HG03571 (cell line): ENCODE results near the gene TMEM236.

ENCODE experiments used
- ATAC-seq: cut with Tn5 transposase; IDR thresholded peaks from one replicate; pipeline ENCODE4 v1.9.1; 2021; ENCODE audit not compliant: unreplicated experiment

The TMEM236 gene

DNA sequence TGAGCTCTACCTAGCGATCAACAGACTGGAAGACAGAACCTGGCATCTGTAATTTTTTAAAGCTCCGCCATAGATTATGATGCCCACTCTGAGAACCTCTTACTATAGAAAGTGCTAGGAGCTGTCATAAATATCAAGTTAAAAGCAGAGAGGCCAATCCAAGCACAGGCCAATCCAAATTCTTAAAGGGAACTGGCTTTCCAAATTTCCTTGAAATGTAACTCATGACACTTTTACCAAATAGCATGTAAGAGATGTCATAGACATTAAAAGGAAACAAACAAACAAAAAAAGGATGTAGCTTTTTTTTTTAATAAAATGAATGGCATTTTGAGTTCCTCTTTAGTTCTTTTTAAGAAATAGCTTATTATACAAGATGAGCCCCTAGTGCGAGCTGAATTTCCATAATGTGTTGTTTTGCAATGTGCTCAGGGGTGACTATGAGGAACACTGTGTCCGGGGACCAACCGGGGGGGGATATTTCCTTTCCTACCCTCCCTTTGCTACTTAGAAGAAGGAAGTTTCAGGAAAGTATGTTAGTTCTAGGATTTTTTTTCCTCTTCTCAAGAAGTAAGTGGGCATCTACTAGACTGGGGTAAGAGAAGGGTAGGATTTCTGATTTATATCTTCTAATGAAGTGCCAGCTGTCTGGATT lies 33.4 kb downstream of the TMEM236 start:
- ATAC-seq, result no peak

DNA sequence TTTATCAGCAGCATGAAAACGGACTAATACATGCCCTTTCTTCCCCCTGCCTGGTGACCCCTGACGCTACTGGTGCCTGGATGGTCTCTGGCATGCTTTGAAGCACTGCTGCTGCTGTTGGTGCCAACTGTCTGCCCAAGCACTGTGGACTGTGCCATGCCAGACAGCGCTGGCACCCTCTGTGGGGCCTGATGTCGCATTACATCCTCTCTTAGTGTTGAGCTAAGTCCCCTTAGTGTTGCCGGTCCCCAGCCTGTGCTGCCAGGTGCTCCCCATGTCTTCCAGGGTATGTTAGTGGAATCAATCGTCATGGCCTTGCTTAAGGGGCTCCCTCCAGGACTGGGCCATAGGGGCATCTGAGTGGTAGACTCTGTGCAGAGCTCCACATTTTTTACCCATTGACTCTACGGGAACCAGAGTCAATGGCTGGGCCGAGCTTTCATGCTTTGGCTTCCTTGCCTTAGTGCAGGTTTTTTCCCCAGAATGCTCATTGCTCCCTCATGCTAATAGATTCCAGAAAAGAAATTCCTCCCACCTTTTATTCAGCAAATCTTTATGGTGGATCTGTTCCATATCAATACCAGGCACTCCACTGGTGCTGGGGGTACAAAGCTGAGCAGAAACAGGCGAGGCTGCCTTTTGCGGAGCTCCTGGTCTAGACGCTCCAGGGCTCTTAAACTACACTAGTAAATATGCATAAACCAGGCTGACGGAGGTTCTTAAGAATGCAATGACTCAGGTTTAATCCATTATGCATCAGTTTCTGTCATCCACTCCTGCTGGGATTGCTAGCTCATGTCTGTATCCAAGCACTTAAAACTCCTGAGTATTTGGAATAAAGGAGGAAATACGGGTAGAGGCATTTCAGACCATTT lies 35.3 kb downstream of the TMEM236 start:
- no peak for ATAC-seq

DNA sequence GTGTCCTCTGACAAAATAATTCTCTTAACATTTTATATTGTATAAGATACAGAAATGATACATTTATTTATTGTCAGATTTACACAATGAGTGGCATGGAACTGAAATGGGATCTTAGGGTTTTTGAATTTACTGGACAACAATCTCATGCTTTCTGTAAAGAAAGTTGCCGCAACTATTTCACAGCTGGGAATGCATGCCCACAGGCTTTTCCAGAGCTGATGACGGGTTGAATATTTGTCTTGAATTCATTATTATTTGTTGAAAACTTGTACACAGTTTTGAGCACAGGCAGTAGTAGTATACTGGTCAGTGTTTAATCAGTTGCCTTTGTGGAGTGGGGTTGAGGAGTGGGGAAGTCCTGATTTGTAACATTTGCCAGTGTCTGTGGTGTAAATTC lies 36.6 kb downstream of the TMEM236 start:
- no peak for ATAC-seq

DNA sequence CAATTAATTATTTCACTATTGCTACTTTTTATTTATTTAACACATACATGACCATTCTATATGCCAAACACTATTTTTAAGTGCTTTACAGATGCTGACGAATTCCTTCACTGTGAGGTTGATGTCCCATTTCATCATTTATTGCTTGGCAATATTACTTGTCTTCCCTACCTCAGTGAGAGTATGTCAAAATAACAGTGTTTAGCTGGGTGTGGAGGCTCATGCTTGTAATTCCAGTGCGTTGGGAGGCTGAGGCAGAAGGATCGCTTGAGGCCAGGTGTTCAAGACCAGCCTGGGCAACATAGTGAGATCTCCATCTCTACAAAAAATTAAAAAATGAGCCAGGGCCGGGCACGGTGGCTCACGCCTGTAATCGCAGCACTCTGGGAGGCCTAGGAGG lies 37.4 kb downstream of the TMEM236 start:
- ATAC-seq, result no peak

DNA sequence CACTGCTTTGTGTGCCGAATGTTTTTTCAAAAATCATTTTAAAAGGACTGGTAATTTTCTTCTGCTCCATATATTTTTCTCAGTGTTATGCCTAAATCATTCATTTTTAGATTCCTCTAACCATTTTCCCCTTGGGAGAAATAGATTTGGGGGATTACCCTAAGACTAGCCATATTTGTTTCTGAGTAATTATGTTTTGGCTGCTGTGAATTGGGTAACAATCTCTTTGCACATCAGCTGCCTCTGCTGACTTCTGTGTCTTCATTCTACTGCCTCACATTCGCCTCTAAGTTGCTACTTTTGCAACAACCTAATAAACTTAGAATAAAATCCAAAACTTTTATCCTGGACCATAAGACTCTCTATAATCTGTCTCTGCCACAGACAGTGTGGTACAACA lies 38.6 kb downstream of the TMEM236 start:
- ATAC-seq, result no peak

DNA sequence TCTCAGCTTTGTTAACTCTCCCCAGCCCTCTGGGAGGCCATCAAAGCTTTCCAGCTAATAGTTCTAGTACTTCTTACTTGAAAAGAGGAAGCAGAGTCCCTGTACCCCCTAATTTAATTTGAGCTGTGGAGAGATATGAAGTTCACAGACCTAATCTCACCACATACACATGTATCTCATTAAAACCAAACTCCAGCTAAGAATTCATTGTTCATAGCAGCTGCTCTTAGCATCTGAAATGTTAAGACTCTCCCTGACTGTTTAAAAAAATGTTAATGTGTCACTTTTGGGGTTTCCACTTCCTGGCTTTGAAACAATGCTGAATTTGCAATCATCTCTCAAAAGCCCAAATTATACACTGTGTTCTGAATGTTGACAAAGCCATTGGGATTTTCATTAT lies 41.0 kb downstream of the TMEM236 start:
- no peak for ATAC-seq

DNA sequence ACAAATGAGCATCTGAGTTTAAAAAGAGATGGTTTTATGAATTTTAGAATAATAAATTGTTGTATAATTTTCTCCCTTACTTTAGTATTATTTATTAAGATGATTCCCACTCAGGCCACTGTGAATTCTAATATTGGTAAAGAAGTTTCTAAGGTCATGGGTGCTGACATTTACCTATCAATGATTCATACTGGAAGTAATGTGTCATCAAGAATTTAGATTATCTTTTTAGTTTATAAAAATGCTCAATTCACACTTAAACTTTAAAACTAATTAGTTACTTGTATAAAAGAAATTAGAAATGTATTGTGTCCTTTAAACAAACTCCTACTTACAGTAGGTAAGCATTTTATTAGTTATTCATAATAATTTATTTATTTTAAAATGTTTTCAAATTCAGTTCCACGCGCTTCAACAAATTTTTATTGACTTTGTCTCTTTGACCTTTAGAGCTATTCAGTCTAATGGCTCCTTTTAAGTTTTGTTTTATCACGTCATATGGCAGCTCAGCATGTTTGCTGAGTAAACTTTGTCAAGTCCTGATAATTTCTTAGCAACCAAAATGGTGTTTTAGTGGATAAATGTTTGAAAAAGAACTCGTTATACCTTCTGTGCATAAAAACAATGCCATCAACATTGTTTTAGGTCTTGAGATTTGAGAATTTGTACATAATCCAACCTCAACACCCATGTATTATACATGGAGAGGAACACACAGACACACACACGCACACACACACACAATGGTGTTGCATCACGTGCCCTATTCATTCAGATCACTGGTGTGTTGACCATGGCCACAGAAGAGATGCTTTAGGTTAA lies 42.0 kb downstream of the TMEM236 start:
- ATAC-seq, result no peak

DNA sequence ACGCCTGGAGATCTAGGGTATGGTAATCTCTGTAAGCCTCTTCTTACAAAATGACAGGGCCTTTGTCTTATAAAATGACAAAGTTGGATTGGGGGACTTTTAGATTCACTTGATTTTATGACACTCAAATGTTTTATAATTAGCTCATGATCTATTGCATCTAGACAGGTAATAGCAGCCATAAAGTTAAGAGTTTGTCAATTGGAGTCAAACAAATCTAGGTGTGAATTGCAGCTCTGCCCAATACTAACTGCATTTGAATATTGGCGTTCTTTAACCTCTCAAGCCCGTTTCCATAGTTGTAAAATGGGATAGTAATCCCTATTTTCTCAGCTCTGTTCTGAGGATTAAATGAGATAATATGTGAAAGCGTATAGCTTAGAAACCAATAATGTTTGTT lies 43.1 kb downstream of the TMEM236 start:
- no peak for ATAC-seq

DNA sequence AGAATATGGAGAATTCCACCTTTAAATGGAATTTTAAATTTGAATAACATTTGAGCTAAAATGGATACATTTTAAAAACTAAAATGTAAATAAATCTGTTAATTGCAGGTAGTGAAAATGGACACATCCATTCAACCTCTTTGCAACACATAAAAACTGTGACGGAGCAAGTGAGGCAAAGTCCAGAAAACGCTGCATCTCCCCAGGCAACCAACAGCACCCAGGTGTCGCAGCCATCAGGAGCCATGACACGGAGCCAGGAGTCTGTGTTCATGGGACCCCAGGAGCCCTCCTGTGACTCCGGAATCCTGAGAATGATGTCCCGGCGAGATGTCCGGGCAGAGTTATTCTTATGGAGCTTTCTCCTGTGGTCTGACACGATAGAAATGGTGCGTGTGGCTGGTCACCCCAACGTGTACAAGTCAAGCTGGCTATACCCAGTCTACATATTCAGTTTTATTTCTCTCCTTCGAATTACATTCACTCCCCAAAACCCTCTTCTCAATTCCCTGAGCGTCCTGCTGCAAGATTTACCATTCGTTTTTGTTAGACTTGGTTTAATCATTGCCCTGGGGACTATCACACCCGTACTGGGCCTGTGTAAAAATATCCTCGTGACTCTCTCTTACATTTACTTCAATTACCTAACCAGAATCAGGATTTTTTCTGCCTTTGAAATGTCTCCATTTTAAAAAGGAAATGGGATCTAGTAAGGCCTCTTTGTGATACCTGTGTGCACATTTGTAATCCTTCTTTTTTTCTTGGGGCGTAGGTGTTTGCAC lies 44.0 kb downstream of the TMEM236 start:
- no peak for ATAC-seq

DNA sequence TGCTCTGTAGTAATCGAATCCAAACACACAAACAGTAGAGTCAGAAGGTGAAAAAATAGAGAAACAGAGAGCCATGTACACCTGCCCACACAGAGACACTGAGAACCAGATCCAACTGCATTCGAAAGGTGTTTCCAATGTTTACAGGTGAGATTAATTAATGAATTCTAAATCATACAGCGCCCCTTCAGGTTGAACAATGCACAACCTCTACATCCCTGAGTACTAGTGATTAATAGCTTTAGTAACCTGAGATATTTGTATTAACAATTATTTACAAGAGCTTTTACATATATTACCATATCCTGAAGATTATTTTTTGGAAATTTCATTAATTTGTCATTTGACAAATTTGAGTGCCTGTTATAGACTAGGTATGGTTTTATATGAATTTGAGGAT lies 49.5 kb downstream of the TMEM236 start:
- no peak for ATAC-seq

DNA sequence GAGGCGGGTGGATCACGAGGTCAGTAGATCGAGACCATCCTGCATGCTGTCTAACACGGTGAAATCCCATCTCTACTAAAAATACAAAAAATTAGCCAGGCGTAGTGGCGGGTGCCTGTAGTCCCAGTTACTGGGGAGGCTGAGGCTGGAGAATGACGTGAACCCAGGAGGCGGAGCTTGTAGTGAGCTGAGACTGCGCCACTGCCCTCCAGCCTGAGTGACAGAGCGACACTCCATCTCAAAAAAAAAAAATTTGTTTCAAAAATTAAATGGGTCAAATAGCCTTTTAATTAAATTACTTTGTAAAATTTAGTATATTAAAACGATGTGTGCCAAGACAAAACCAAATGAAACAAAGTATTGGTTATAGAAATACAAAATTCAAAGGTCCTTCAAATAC lies 50.3 kb downstream of the TMEM236 start:
- ATAC-seq, result no peak

DNA sequence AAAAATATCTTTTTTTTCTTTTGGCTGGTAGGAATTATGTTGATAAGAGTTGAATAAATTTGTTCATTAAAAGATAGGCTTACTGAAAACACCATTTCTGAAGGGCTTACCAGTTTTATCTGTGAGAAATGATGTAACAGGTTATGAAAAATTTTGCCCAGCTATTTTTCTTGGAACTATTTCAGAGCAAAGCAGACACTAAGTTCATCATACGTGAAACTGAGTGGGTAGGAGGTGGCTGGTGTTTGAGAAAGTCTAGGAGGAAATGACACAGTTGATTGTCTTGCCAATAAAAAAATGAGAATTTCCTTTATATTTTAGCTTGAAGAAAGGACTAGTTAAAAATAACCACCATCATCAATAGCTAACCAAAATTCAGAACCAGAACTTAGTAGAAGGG lies 51.0 kb downstream of the TMEM236 start:
- ATAC-seq, result no peak

DNA sequence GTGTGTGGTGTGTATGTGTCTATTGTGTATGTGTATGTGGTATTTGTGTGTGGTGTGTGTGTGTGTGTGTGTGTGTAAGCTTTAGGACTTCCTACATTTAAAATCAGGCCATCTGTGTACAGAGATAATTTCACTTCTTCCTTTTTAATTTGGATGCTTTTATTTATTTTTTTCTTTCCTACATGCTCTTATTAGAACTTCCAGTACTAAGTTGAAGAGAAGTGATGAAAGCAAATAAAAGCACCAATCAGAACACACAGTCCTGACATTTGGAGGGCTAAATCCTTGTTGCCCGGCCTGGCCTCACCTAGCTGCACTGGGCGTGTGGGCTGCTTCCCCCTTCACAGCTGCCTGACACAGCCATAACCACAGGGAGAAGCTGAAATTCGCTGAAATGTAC lies 53.3 kb downstream of the TMEM236 start:
- no peak for ATAC-seq

DNA sequence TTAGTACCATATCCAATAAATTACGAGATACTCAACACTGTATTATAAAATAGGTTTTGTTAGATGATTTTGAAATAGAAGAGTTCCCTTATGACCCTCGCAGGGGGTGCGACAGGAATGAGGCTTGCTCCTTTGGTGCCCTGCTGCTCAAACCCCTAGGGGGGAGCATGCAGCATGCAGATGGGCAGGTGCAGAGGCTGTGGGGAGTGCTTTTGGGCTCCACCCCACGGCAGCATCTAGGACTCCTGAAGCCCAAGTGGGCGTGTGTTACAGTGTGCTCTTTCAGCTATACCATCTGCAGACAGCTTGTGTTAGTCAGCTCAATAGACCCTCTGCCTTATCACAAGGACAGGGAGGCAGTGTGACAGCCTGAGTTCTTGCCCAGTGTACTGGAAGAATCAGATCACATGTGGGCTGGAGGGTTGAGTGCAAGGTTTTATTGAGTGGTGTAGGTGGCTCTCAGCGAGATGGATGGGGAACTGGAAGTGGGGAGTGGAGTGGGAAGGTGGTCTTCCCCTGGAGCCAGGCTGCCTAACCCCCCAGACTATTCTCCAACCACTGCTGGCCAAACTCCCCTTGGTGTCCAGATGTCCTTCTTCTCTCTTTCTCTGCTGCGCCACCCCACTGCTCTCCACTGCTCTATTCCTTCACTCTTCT lies 54.0 kb downstream of the TMEM236 start:
- no peak for ATAC-seq

DNA sequence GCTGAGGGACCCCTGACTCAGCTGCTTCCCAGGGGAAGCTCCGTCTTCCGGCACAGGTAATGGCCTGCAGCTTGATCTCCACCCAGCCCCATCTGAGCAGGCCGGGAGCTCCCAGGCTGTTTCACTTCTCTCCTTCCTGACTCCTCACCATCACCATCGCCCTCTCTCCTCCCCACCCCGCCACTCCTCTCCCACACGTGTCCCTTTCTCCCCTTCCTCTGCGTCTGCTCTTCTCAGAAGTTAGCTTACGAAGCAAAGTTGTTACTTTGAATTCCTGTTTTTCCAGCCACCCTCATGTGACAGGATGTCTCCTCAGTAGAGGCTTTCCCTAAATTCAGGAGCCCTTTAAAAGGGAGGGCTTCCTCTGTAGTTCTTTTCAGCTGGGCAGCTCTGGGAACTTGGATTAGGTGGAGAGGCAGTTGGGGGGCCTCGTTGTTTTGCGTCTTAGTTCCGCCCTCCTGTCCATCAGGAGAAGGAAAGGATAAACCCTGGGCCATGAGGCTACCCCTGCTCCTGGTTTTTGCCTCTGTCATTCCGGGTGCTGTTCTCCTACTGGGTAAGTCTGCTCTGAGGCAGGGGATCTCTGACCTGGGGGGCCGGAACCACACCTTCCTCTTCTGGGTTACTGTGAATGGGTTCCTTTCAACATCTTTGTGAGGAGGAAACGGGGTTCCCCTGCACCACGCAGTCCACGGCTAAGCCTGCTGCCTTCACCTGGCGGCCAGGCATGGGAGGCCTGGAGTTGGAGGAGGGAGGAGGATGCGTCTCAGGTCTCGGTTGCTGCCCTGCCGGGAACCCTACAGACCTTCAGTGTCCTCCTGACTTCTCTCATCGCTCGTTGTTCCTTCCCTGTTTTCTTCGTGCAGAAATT lies 57.2 kb downstream of the TMEM236 start, which contains the start of gene MRC1:
TSS of gene MRC1 (plus strand) at position 378 of the 871 bp plus-strand sequence. CDS start at position 496, 118 bp downstream.
- ATAC-seq, result no peak

DNA sequence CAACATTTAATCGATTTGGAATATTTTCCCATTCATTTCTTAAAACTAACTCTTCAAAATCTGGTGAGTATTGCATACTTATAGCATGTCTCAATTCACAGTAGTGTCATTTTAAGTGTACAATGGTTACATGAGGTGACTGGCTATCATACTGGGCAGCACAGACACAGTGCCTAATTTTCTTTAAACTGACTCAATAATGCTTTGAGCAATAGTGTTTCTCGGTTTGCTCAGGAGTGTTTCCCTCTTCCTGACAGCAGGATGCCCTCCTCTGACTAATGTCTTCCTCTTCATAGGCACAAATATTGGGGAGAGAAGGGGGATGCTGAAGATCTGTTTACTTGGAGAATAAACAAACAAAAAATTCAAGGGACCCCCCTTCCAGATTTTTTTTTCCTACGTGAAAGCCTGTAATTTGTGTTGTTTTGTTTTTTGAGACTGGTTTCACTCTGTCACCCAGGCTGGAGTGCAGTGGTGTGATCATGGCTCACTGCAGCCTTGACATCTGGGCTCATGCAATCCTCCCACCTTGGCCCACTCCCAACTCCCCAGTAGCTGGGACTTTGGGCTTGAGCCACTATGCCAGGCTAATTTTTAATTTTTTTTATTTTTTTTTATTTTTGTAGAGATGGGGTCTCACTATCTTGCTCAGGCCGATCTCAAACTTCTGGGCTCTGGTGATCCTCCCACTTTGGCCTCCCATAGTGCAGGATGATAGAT lies 59.3 kb downstream of the TMEM236 start:
- no peak for ATAC-seq

DNA sequence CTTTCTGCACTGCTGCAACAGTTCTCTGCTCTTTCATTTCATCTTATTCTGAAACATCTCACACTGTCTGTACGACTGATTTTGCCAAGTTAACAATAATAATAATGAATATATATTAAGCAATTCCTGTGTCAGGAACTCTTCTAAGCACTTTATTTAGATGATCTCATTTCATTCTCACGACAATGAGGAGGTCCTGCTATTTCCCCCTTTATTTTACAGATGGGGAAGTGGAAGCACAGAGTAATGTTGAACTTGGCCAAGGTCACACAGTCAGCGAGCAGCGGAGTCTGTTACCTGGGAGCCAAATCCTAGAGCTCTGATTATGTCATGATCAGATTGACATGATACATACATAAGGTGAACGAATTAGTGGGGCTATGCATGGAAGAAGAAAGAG lies 63.0 kb downstream of the TMEM236 start:
- ATAC-seq, result no peak

DNA sequence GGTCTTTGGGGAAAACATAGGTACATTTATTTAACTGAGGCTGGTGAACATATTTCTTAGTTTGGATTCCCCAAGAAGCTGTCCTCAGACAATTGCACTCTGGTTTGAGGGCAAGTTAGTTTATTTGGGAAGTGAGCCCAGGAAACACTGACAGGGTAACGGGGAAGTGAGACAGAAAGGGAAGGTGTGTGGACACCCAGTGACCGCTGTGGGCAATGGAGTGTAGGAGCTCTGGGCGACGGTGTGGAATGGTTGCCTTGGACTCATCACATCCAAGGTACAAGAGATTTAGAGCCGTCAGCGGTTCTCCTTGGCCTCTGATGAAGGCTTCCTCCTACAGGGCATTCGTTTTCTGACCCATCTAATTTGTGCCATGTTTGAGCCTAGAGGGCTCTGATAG lies 64.2 kb downstream of the TMEM236 start:
- no peak for ATAC-seq

DNA sequence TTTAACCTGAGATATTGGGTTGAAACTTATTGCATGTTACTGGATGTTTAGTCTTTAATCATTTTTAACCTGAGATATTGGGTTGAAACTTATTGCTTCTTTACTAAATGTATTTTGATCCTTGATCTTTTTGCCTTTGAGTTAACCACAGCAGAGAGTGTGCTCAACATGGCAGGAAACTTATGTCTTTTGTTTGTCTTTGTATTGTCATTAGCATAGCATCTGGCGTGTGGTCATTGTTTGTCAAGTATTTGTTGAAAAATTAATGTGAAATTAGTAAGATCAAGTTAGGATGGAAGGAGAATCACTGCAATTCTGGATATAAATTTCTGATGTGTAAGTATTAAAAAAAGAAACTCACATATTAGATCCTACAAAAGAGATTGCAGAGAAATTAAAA lies 65.3 kb downstream of the TMEM236 start:
- ATAC-seq, result no peak
